ENCODE measurements around the gene MAPK8.

Gene MAPK8

DNA sequence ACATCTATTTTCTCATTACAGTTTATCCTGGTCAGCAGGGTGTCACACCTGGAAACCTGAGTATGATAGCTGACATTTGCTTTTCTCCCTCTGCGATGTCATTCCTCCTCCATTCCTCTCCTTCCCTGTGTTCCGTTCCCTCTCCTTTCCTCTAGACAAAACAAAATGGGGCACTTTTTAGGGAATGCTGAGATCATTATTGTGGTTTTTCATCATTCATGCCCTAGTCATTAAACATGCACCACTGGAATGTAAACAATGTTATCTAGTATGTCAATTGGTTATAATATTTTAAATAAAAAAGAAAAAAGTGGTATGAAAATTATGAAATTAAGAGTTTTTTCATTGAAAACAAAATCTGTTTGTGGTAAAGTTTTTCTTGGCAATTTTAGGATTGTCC is 132.6 kb downstream of the MAPK8 start:
- in situ Hi-C loops (cut with MboI; ENCODE audit: low pct_unique_long_range_greater_than_20kb, low sequenced_read_pairs): no loop called here
- DNase-seq: no peak

DNA sequence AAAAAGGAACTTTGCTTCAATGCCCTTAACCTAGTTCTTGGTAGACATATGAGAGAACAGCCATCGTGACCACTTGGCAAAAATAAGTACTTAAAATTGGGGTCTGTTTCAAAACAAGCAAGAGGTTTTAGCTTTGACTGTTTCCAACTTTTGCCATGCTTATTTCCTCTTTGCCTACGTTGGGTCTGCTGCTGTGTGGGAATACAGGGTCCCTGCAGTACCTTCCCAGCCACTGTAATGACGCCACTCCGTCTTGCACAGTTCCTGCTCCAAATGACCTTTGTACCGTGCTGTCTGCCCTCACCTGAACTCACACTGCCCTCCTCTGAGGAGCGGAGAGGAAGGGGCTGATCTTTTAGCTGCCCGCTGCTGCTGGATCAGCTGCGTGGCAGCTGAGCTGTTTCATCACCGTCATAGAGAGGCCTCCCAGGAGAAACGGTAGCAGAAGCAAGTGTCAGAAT is 133.1 kb downstream of the MAPK8 start:
- no peak for DNase-seq
- in situ Hi-C loops (cut with MboI; ENCODE audit: low pct_unique_long_range_greater_than_20kb, low sequenced_read_pairs): loop anchor here (10.0 kb wide), 1 partner anchor 65 kb away; no protein-coding TSS in a partner anchor

DNA sequence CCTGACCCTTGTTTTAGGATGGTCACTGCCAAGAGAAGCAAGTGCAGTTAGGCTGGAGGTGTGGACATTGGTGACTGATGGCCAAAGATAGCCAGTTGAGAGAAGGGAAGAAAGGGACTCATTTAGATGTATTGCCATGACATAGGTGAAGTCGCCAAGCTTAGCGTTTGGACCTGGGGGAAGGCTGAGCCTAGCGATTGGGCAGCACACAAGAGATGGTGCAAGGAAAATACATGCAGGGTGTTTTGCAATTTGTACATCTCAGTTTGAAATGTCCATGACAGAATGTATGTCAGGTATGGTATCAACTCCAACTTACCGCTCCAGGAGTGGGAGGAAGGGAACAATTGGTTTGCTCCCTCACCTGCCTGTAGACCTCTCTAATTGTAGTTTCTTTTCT is 134.3 kb downstream of the MAPK8 start:
- in situ Hi-C loops (cut with MboI; ENCODE audit: low pct_unique_long_range_greater_than_20kb, low sequenced_read_pairs): loop anchor here (10.0 kb wide), 1 partner anchor 64 kb away; no protein-coding TSS in a partner anchor
- DNase-seq: no peak

DNA sequence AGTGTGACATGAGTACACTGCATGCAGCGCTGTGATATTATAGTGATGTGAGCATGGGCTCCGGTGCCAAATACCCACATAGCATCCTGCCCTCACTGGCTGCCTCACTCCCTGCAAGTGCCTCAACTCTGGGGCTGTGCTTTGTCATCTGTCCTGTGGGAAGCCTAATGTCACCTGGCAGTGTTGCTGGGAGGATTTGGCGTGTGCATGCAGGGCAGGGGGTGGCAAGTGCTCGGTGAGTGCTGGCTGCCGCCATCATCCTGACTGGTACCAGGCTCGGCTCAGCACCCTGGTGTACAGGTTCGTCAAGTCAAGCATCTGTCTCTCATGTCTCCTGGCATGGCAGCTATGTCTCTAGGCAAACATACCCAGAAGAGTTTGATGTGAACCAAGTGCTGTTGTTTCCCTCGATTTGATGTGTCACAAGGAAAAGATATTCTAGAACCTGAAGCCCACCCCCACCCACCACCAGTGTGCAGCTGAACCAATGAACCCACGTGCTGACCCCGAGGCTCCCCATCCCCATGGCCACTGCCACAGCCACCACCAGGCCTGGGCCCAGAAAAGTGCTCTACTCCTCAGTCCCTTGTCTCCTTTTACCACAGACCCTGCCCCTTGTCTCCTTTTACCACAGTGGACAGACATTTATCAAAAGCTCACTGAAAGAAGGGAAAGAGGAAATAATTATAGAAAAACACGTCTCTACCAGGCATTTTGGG is 135.8 kb downstream of the MAPK8 start:
- no peak for DNase-seq
- in situ Hi-C loops (cut with MboI; ENCODE audit: low pct_unique_long_range_greater_than_20kb, low sequenced_read_pairs): loop anchor here (10.0 kb wide), 1 partner anchor 63 kb away; no protein-coding TSS in a partner anchor

DNA sequence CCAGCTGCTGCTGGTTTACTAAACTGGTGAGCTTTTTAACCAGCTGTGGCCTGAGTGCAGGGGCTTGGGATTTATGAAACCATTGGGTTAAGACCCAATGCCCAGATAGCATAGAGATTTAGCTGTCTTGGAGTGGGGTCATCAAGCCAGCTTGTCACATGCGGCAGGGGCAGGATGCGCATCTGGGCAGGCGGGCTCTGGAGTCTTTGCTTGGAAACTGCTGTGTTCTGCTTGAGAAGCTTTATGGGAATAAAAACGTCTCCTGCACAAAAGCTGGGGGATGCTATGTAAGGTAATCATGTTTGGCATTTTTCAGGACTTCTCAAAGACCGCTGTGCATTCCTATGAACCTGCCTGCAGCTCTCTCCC is 136.3 kb downstream of the MAPK8 start:
- in situ Hi-C loops (cut with MboI; ENCODE audit: low pct_unique_long_range_greater_than_20kb, low sequenced_read_pairs): loop anchor here (10.0 kb wide), 1 partner anchor 62 kb away; no protein-coding TSS in a partner anchor
- DNase-seq: no peak

DNA sequence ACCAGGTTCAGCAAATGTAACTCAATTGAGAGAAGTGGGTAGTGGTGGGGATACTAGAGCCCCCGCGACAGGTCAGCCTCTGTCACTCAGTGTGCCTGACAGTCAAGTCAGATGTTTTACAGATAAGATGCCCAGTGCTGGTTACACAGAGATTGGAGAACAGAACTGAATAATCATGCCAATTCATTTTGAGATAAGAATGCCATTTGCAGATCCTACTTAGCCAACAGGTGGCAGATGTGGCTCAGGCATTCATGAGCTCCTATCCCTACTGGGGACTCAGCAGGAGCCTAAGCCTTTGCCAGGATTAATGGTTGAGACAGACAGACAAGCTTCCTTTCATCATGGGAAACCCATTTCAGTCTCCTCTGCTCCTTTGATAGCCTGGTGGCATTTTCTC is 137.8 kb downstream of the MAPK8 start:
- DNase-seq: peak; percentile 68
- in situ Hi-C loops (cut with MboI; ENCODE audit: low pct_unique_long_range_greater_than_20kb, low sequenced_read_pairs): loop anchor here (10.0 kb wide), 1 partner anchor 61 kb away; no protein-coding TSS in a partner anchor

DNA sequence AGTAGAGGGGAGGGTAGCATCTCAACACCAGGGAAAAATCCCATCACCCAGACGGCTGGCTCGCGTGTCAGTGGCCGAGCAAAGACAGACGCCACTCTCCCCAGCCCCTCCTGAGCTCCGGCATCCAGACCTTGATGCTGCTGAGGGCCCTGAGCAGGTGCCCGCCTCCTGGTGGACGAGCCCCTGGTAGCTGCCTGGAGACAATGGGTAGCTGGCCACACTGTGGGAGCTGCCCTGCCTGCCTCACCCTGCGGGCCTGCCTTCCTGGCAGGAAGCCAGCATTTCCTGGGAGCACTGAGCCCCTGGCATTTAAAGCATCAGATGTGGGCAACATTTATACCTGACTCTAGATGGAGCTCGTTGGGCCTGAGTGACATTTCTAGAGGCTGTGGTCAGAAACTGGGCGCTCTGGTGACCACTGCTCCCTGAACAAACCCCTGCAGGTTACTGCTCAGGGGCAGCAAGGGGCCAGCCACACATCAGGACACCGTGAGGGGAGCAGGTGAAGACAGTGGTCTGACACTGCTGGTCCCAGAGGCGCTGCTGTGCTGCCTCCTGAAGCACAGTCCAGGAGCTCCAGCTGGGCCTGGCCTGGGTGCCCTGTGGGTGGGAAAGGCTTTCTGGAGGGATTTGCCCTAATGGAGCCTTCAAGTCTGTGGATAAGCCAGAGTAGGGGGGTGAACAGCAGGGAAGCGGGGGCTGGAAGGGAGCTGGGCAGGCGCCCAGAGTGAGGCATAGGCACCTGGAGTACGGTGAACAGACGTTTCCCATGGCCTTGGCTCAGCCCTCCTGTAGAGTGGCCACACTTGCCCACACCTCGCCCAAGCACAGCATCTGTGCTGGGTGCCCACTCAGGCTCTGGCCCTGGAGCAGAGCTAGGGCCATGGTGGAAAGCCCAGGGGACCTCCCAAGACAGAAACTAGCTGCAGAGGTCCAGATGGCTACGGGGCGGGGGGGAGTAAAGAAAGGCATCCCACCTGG is 138.7 kb downstream of the MAPK8 start:
- in situ Hi-C loops (cut with MboI; ENCODE audit: low pct_unique_long_range_greater_than_20kb, low sequenced_read_pairs): loop anchor here (10.0 kb wide), 1 partner anchor 60 kb away; no protein-coding TSS in a partner anchor
- no peak for DNase-seq

DNA sequence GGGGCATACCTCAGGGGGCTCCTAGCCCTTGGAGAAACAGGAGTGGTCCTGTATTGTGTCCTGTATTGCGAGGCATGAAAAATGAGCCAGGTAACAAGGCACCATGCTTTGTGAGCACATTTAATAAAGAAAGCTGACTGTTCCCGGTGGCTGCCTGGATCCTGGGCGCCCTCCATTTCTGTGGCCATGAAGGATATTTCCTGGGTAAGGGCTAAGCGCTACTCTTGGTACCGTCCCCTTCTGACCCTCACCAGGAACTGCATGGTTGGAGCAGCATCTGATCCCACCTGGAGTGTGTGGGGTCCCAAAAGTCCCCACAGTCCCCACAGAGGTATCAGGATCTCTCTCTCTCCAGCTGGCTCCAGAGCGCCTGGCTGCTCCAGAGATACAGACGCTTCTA is 139.5 kb downstream of the MAPK8 start:
- in situ Hi-C loops (cut with MboI; ENCODE audit: low pct_unique_long_range_greater_than_20kb, low sequenced_read_pairs): loop anchor here (10.0 kb wide), 1 partner anchor 59 kb away; no protein-coding TSS in a partner anchor

DNA sequence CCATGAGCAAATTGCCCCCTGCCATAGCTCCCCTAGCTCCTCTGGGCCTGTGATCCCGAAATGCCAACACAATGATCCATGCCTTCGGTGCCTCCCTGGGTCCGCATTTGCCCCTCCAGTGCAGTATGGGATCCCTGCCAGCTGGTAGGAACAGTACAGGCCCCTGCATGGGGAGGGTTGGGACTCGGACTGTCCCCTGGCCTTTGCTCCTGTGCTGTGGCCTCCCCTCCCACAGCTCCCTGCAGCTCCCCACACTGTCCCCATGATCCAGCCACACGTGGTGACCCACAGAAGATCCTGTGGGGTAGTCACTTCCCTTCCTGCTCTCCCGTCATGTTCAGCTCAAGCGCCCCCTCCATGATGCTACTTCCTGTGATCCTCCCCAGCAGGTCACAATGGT is 140.3 kb downstream of the MAPK8 start:
- no peak for DNase-seq
- in situ Hi-C loops (cut with MboI; ENCODE audit: low pct_unique_long_range_greater_than_20kb, low sequenced_read_pairs): loop anchor here (10.0 kb wide), 1 partner anchor 58 kb away; no protein-coding TSS in a partner anchor

More for the DNA sequence above, 139.5 kb downstream of the MAPK8 start:
- no peak for DNase-seq

DNA sequence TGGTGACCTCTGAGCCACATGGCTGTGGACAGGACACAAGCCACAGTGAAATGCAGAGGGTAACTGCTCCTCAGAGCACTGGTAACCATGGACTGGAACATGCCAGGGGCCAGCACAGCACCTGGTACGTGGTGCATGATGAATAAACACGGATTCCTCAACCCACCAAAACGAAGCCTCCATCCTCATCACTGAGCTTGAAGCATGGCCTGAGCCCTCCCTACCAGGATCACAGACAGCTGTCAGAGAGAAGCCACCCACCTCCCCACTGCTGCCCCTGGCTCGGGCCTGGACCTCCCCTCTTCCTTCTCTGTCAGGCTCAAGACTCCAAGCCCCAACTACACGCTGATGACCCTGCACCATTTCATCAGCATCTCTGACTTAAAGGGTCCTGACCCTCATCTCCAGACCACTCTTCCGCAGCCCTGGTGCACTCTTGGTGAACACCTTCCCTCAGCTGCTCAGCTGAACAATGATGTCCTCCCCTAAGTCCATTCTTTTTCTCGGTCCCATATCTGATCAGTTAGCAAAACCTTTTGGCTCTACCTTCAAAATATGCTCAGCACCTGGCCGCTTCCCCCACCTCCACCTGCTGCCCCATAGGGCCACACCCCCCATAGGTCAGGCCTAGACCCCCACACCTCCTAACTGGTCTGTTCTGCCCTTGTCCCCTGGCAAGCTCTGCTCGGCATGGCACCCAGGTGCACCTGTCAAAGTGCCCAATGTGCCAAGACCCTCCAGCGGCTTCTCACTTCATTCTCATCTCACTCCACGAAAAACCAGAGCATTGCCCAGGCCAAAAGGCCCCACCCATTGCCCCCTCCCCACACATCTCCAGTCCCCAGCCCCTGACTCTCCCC is 141.1 kb downstream of the MAPK8 start:
- in situ Hi-C loops (cut with MboI; ENCODE audit: low pct_unique_long_range_greater_than_20kb, low sequenced_read_pairs): loop anchor here (10.0 kb wide), 1 partner anchor 57 kb away; no protein-coding TSS in a partner anchor

DNA sequence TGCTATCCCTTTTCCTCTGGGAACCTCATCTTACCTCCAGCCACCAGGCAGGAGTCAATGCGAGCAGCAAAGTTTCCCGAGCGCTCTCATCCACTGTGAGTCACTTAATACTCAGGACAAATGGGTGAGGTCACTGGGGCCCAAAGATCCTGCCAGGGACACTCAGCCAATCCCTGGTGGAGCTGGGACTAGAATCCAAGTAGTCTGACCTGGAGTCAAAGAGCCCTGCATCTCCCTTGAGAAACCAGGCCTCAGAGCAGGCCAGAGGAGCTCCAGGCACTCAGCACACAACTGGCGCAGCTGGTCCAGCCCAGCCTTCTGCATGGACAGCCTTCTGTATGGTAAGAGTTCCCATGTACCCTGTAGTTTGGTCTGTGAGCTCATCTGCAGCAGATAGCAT is 142.3 kb downstream of the MAPK8 start:
- in situ Hi-C loops (cut with MboI; ENCODE audit: low pct_unique_long_range_greater_than_20kb, low sequenced_read_pairs): loop anchor here (10.0 kb wide), 1 partner anchor 56 kb away; no protein-coding TSS in a partner anchor
- no peak for DNase-seq

More for the DNA sequence above, 141.1 kb downstream of the MAPK8 start:
- DNase-seq: no peak

DNA sequence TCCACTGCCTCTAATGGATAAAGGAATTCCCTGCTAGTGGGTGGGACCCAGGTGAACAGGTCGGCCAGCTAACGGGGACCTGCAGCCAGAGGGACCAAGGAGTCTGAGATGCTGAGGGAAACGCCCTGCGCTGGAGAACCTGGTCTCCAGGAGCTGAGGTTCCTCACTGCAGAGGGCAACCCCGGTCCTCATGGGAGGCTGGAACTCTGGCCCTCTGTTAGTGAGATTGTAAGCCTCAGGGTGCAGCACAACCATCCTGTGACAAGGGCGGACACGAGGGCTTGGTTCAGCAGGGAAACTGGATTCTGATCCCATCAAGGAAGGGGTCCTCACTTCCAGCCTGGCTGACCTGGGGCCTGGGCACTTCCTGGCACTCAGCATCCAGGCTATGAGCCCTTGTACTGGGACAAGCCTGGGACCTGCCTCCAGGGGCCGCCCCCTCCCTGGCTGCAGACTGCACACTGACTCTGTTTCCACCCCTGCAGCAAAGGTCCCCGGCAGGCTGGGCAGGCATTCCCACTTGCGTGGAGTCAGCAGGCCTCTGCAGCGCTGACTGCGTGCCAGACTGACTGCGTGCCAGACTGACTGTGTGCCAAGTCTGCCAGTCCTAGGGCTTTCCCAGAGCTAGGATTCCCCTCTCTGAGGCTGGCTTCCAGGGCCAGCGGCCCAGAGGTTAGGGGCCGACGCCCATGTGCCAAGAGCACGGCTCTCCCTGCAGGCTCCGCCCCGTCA is 143.2 kb downstream of the MAPK8 start:
- no peak for DNase-seq
- in situ Hi-C loops (cut with MboI; ENCODE audit: low pct_unique_long_range_greater_than_20kb, low sequenced_read_pairs): loop anchor here (10.0 kb wide), 1 partner anchor 55 kb away; no protein-coding TSS in a partner anchor

DNA sequence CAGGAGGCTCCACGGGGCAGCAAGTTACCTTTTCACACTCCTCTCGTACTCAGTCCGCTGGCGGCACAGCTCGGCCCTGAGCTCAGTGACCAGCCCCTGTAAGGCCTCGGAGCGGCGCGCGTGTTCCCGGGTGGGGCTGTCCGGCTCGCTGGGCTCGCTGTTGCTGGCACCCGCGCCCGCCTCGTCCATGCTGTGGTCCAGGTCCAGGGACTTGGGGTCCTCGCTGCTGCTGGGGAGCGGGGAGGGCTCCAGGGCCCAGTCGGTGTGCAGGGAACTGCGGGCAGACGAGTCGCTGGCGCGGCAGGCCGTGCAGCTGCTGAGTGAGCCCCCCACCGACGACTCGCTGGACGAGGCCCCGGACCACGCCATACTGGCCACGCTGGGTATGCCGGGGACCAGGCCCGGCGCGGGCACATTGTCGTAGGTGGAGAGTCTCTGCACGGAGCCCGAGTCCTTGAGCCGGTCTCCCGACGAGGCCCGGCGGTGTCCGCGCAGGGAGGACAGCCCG is 143.8 kb downstream of the MAPK8 start:
- in situ Hi-C loops (cut with MboI; ENCODE audit: low pct_unique_long_range_greater_than_20kb, low sequenced_read_pairs): no loop called here
- no peak for DNase-seq

DNA sequence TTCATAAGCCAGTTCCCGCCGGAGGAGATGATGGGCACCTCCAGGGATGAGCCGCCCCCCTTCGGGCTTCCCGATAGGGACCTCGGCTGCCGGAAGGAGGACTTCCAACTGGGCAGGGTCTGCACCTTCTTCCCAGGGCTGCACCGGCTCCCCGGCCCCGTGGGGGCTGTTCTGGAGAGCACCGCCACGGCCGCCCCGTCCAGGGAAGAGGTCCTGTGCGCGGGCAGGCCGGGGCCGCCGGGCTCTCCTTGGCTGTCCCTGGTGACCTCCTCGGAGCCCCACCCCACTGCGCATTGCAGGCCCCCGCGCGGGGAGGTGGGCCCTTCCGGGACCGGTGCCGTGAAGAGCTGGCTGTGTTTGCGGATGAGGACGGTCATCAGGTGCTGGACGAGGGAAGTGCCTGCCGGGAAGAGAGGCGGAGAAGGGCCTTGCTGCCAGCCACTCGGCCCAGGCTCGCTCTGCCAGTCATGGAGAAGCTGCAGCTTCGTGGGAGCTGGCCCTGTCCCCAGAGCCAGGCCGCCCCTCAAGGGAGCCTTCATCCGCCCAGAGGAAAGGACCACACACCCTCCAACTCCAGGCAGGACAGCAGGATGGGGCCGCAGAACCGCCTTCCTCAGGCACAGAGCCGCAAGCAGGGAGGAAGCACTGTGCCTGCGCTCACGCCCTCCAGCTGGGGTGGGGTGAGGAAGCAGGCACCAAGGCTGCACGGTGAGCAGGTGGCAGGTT is 144.4 kb downstream of the MAPK8 start:
- in situ Hi-C loops (cut with MboI; ENCODE audit: low pct_unique_long_range_greater_than_20kb, low sequenced_read_pairs): no loop called here
- DNase-seq: no peak

DNA sequence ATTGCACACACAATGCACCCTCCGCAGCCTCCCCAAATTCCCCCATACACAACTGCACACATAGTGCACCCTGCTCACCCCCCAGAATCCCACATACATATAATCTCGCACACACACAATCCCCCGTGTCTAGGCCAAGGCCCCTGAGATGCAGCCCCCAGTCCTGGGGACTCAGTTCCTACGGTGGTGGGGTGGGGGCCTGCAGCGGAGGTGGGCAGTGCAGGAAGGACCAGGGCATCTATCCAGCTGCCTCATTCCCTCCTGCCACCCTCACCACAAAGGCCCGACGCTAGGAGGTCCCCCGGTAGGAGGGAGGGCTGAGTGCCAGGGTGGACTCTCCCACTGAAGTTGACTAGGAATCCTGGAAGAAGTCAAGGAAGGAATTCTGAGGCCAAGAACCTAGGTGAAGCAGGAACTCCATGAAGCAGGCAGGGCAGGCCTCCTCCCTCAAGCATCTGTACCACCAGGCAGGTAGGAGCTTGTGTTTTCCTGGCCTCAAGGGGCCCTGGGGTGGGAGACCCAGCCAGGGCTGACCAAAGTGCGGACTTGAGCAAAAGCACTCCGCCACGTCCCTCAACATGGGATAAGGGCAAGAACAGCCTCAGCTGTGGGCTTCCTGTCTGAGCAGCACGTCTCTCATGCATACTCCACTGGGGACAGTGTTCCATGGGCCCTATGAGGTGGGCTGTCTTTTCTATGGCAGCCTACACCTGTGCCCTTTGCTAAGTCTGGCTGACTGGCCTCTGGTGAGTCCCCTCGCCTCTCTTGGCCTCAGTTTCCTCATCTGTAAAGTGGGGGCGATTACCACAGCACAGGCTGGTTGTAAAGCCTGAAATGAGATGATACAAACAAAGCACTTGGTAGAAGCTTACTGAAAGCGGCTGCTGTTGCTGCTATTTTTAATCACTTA is 145.7 kb downstream of the MAPK8 start:
- in situ Hi-C loops (cut with MboI; ENCODE audit: low pct_unique_long_range_greater_than_20kb, low sequenced_read_pairs): no loop called here
- no peak for DNase-seq

DNA sequence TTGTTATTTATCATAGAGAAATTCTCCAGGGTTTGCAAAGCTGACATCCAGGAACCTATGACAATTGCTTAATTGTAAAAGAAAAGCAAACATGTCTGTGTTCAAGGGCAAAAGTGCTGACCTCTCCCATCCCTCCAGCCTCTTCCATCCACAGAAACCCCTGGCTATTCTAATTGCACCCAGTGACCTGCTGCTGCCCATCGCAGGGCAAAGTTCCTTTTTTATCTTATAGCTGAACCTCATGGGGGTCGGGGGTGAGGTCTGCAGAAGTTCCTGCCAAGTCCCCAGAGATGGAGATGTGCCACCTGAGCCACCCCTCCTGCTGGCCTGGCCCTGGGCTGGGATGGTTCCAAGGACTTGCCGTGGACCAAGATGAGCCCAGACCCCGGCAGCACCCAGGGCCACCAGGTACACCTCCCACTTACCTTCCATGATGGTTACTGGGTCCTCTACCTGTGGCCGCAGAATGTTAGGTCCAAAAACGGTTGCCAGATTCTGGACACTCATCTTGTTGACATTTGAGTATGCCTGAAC is 146.5 kb downstream of the MAPK8 start:
- in situ Hi-C loops (cut with MboI; ENCODE audit: low pct_unique_long_range_greater_than_20kb, low sequenced_read_pairs): no loop called here
- DNase-seq: no peak
